NB4 (cell line): ENCODE measurements around the gene TMEM164.
"Not testable (repeated sequence)": the region's sequence is repeated elsewhere in the genome, so short reads cannot be mapped to it uniquely, and the experiment has no call there.

Experiments
- CTCF ChIP-seq: IDR thresholded peaks from one replicate; pipeline ENCODE4 v1.5.1; 2012; ENCODE audit warnings: low read depth, low read length
- MYC ChIP-seq: IDR thresholded peaks from 2 replicates; pipeline ENCODE4 v1.6.1; 2011; ENCODE audit warnings: low read depth, low read length
- POLR2A ChIP-seq: IDR thresholded peaks from 2 replicates; pipeline ENCODE4 v1.6.1; 2011; ENCODE audit warnings: mild to moderate bottlenecking; ENCODE audit not compliant: insufficient read length; ENCODE audit errors: extremely low read depth

GRCh38 chrX:109970841-109971240 is 32.1 kb upstream of the TMEM164 start:
- TF ChIP-seq CTCF, MYC, POLR2A: not testable (repeated sequence)
